Heart right ventricle (tissue), 16 donors: ENCODE results near the gene UBXN1. TPM values are rescaled to one million over a fixed set of nuclear protein-coding genes. Genes with fewer than 3 reads are reported as not detected.
A peak's percentile ranks its signal among the peaks of the same experiment; 100 is the strongest.
"Not testable (repeated sequence)": the region's sequence is repeated elsewhere in the genome, so short reads cannot be mapped to it uniquely, and the experiment has no call there.

Experiments used
- ATAC-seq, 8 donors: fragments of 200-7000 bp; cut with Tn5 transposase; one replicate each; pipeline ENCODE4 v1.9.1; 2020; ENCODE audit warnings: mild to moderate bottlenecking in 8 of 8, moderate library complexity in 8 of 8, moderate number of reproducible peaks in 1 of 8
- DNase-seq, 2 donors: peaks; one replicate each; pipeline ENCODE4 v3.0.0-alpha.2; 2020
- H3K27ac ChIP-seq, 10 donors: fragments of 200-600 bp; sonication (generic) in 2 of 10; one replicate each; pipeline versions ENCODE4 v1.5.0 to v1.8.0; 2020 to 2022; ENCODE audit warnings: mild to moderate bottlenecking in 3 of 10
- H3K27me3 ChIP-seq, 7 donors: fragments of 200-600 bp; one replicate each; pipeline ENCODE4 v1.8.0; 2021 to 2022; ENCODE audit warnings: mild to moderate bottlenecking in 2 of 7
- H3K36me3 ChIP-seq, 9 donors: fragments of 200-600 bp; sonication (generic) in 1 of 9; one replicate each; pipeline versions ENCODE4 v1.5.0 to v1.8.0; 2020 to 2022; ENCODE audit warnings: mild to moderate bottlenecking in 2 of 9
- H3K4me1 ChIP-seq, 9 donors: fragments of 200-600 bp; sonication (generic) in 1 of 9; one replicate each; pipeline versions ENCODE4 v1.5.0 to v1.8.0; 2020 to 2022; ENCODE audit warnings: mild to moderate bottlenecking in 4 of 9
- H3K4me3 ChIP-seq, 10 donors: fragments of 200-600 bp; sonication (generic) in 2 of 10; one replicate each; pipeline versions ENCODE4 v1.5.0 to v1.8.0; 2020 to 2022; ENCODE audit warnings: mild to moderate bottlenecking in 7 of 10, moderate library complexity in 2 of 10
- H3K9me3 ChIP-seq, 11 donors: fragments of 200-600 bp in 10 of 11; sonication (generic) in 2 of 11; one replicate each; pipeline versions ENCODE4 v1.5.0 to v1.8.0; 2013 to 2022; ENCODE audit warnings: mild to moderate bottlenecking in 2 of 11, control low read depth in 1 of 11, moderate library complexity in 1 of 11
- WGBS, 2 donors: extraction: QIAGEN DNeasy Blood & Tissue Kit; methylation state at CpG; one replicate each; pipeline ENCODE4 v1.1.7; 2013; ENCODE audit warnings: inconsistent platforms in 1 of 2; 5-methylcytosine and 5-hydroxymethylcytosine counted together
- intact Hi-C, 10 donors: fragments of 100-400 bp; cut with DNase I; formaldehyde crosslinking; loops; one replicate each; pipeline versions ENCODE4 v1.11.1 to v1.14.2; 2022
- polyA plus RNA-seq, 2 donors: library from polyadenylated mRNA; stranded (reverse); fragments of 200-250 nt; gene quantifications; one replicate each; pipeline ENCODE4 v1.2.3, GENCODE V29; 2013
- total RNA-seq, 10 donors: library from RNA; stranded (reverse); fragmentation: NEBNext Ultra II Directional in 3 of 10; extraction: Animal tissue kit (Norgen Biotek cat#: 25700) in 3 of 10; gene quantifications; one replicate each; pipeline versions ENCODE4 v1.2.1 to v1.2.4, GENCODE V29; 2021 to 2023
- TF ChIP-seq, protein P1 (sequence below), 9 donors: fragments of 200-600 bp; sonication (generic) in 2 of 9; IDR thresholded peaks; one replicate each; pipeline versions ENCODE4 v1.5.0 to v1.8.0; 2021 to 2022; ENCODE audit warnings: antibody characterized with exemption in 9 of 9, mild to moderate bottlenecking in 5 of 9, moderate library complexity in 1 of 9
- donor health status: Arrhythmogenic right ventricular cardiomyopathy.
- donor health status: ischemic (EF 13 %, LVEDD 7.1; RV severe dilation, severe dysfunction).
- donor health status: healthy with polysubstance abuse.
- donor health status: DM: no; HTN: yes; CAD: no.
- donor health status: DM: no; HTN: no; CAD: no.
- donor health status: ischemic (EF 25% LVEDD 6.9; RV normal size, moderate dysfunction).
- donor health status: ischemic (EF 25% LVEDD 5.7; RV mildly dilated, moderate dysfunction).
- donor health status: healthy.
- donor health status: DM: yes; HTN: yes; CAD: no.
- donor health status: Ischemic cardiomyopathy.
- donor health status: ischemic (EF 35%, LVEDD 5.7; RV mildly dilated, moderate dysfunction).
- donor health status: nonischemic (EF 11% LVEDD 7.7; RV severe dilation, severe dysfunction).
- donor health status: DM: yes; HTN: yes; CAD: no.
- donor health status: PGD.
- donor health status: ischemic (EF 29% LVEDD 5.4; RV normal size, mild dysfunction).
- donor health status: nonischemic (EF 23%, LVEDD 6.1; RV moderate dilation, normal function).

Gene UBXN1
- total and polyA plus RNA-seq, 12 donors: 57.8 to 175 (median 82.4) TPM

DNA sequence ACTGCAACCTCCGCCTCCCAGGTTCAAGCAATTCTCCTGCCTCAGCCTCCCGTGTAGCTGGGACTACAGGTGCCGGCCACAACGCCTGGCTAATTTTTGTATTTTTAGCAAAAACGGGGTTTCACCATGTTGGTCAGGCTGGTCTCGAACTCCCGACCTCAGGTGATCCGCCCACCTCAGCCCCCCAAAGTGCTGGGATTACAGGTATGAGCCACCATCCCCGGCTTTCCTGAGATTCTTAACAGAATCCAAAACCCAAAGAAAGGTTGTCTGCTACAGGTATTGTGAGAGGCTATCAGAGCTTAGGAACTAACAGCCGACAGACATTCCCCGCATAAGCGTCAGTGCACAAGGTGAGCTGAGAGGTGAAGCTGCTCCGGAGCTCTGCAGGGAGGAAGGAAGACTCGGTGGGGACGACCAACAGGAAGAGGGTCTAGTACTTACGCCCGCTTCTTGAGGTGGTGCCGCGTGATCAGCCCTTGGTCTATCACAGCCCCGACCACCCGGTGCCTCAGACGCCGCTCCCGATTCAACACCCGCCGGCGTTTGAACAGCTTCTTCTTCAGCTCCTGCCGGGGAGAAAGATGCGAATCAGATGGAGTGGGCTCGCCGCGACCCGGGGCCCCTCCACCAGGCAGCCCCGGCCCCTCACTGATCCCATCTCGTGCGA is 14.3 kb downstream of the UBXN1 start:
- TF ChIP-seq, protein P1, sequence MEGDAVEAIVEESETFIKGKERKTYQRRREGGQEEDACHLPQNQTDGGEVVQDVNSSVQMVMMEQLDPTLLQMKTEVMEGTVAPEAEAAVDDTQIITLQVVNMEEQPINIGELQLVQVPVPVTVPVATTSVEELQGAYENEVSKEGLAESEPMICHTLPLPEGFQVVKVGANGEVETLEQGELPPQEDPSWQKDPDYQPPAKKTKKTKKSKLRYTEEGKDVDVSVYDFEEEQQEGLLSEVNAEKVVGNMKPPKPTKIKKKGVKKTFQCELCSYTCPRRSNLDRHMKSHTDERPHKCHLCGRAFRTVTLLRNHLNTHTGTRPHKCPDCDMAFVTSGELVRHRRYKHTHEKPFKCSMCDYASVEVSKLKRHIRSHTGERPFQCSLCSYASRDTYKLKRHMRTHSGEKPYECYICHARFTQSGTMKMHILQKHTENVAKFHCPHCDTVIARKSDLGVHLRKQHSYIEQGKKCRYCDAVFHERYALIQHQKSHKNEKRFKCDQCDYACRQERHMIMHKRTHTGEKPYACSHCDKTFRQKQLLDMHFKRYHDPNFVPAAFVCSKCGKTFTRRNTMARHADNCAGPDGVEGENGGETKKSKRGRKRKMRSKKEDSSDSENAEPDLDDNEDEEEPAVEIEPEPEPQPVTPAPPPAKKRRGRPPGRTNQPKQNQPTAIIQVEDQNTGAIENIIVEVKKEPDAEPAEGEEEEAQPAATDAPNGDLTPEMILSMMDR (IDR thresholded peaks at IDR 0.05): no peak
- H3K9me3 ChIP-seq: no peaks in the 10 kb centered on the region
- WGBS, 2 donors: 3% methylated on average over 36 of the region's 36 CpGs
- H3K27ac ChIP-seq: peak overlapping the region; percentile 80 to 94 (median 91)
- no peak for DNase-seq
- intact Hi-C loops: loop anchor here in 2 of 10 donors (5.0 kb wide), 3 partner anchors 43 to 67 kb away; partner anchors contain the start of genes BSCL2 (in 1 of the 2), GNG3 (in 1 of the 2) and MTA2 (in 1 of the 2)
- H3K27me3 ChIP-seq: no peaks in the 10 kb centered on the region
- peaks cover 0 to 45% (median 10%) of the 10 kb centered on the region in 9 donors for H3K36me3 ChIP-seq
- peak; percentile 12 to 50 (median 28) for ATAC-seq
- H3K4me1 ChIP-seq: peaks cover 16 to 43% (median 31%) of the 10 kb centered on the region in 9 donors
- peak overlapping the region; percentile 59 to 95 (median 80) for H3K4me3 ChIP-seq

DNA sequence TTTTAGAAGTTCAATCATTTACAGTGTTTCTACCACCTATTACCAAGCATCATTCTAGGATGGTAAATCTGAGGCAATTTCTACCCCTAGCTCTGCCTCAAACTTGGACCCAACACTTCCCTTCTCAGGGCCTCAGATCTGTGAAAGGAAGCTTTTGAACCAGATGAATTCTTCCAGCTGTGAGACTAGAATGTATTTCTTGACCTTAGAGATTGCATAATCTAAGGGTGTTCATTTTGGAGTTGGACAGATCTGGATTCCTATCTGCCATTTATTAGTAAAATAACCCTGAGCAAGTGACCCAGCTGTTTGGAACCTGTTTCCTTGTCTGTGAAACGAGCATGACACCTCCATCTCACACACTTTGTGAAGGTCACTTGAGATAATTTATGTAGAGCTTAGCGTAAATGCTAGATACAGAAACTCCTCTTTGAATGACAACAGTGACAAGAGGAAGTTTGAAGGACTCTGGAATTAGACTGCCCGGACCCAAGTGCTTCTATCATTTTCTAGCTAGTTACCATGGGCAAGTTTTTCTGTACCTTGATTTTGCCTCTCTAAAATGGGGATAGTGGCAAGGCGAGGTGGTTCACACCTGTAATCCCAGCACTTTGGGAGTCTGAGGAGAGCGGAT is 22.0 kb downstream of the UBXN1 start:
- Histone ChIP-seq H3K27ac (no peak overlapping the region), H3K27me3 (no peaks in the 10 kb centered on the region), H3K36me3 (peaks cover 0 to 10% (median under 1%) of the 10 kb centered on the region in 9 donors), H3K9me3 (no peaks in the 10 kb centered on the region), H3K4me3 (no peak overlapping the region), H3K4me1 (peaks cover 0 to 12% (median 8%) of the 10 kb centered on the region in 9 donors)
- TF ChIP-seq, protein P1 (IDR thresholded peaks at IDR 0.05): no peak
- 43 to 57% methylated on average over 5 of the region's 5 CpGs for WGBS, 2 donors
- intact Hi-C loops: loop anchor here in 1 of 10 donors (5.0 kb wide), 1 partner anchor 1240 kb away; no protein-coding TSS in a partner anchor
- no peak for DNase-seq
- no peak for ATAC-seq

DNA sequence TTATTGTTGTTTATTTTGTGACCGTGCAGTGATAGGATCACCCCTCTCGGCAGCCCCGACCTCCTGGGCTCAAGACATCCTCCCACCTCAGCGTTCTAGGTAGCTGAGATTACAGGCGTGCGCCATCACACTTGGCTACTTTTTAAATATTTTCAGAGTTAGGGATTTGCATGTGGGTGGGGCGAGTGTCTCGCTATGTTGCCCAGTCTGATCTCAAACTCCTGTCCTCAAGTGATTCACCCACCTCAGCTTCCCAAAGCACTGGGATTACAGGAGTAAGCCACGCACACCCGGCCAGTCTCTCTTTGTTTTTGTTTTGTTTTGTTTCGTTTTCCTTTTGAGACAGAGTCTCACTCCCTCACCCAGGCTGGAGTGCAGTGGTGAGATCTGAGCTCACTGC is 24.6 kb downstream of the UBXN1 start:
- Histone ChIP-seq H3K4me1 (peaks cover 0 to 19% (median 15%) of the 10 kb centered on the region in 9 donors), H3K9me3 (no peaks in the 10 kb centered on the region), H3K27ac (no peak overlapping the region), H3K36me3 (peaks cover 0 to 14% (median 5%) of the 10 kb centered on the region in 9 donors), H3K27me3 (no peaks in the 10 kb centered on the region), H3K4me3 (no peak overlapping the region)
- intact Hi-C loops: loop anchor here in 1 of 10 donors (5.0 kb wide), 1 partner anchor 42 kb away; the partner anchor contains the start of genes EML3 and ROM1
- TF ChIP-seq, protein P1 (IDR thresholded peaks at IDR 0.05): no peak
- DNase-seq (no peak), ATAC-seq (no peak)
- WGBS, 2 donors: 87% methylated on average over 11 of the region's 11 CpGs

DNA sequence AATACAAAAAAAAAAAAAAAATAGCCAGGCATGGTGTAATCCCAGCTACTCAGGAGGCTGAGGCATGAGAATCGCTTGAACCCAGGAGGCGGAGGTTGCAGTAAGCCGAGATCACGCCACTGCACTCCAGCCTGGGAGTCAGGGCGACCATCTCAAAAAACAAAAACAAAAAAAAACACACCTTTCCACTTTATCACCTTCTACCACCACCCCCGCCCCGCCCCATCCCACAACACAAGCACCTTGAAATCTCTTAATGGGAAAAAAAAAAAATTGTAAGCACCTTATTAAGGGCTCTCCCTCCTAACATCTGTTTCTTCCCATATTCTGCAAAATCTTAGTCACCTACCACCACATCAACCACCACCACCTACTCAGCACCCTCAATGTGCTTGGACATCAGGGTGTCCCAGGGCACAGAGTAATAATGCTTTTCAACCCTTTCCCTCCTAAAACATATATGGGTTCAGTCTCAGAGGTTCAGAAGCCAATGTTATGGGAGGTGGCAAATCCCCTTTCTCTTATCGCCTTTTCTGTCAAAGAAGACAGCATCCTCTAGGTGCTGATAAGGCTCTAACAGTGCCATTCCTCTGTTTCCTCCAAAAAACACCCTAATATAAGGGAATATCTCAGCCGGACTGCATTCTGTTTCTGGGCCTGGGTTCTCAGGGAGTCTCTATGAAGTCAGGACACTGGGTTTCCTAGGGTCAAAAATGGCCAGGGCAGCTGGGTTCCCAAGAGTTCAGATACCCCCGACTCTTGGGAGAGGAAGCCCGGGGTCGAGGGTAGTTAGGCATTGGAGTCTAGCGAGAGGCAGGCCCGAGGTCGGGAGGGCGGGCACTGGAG is 26.5 kb downstream of the UBXN1 start:
- Histone ChIP-seq H3K9me3 (no peaks in the 10 kb centered on the region), H3K4me1 (peaks cover 0 to 21% (median 16%) of the 10 kb centered on the region in 9 donors), H3K4me3 (peak overlapping the region; percentile 70 to 100 (median 90)), H3K36me3 (peaks cover 0 to 33% (median 16%) of the 10 kb centered on the region in 9 donors), H3K27me3 (no peaks in the 10 kb centered on the region), H3K27ac (peak overlapping the region; percentile 80 to 98 (median 93))
- DNase-seq (no peak), ATAC-seq (peak in 2 of 8 donors; percentile 3 to 9)
- TF ChIP-seq, protein P1 (IDR thresholded peaks at IDR 0.05): no peak
- intact Hi-C loops: loop anchor here in 1 of 10 donors (5.0 kb wide), 1 partner anchor 40 kb away; the partner anchor contains the start of genes EML3 and ROM1
- WGBS, 2 donors: 37 to 40% methylated on average over 16 of the region's 16 CpGs

DNA sequence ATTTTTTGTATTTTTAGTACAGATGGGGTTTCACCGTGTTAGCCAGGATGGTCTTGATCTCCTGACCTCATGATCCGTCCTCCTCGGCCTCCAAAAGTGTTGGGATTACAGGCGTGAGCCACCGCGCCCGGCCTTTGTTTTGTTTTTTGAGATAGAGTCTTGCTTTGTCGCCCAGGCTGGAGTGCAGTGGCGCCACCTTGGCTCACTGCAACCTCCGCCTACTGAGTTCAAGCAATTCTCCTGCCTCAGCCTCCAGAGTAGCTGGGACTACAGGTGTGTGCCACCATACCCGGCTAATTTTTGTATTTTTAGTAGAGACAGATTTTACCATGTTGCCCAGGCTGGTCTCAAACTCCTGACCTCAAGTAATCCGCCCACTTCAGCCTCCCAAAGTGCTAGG is 28.6 kb downstream of the UBXN1 start:
- Histone ChIP-seq H3K4me1 (peaks cover 8 to 35% (median 29%) of the 10 kb centered on the region in 9 donors), H3K36me3 (peaks cover 0 to 36% (median 17%) of the 10 kb centered on the region in 9 donors)
- 94 to 95% methylated on average over 12 of the region's 12 CpGs for WGBS, 2 donors
- not testable (repeated sequence) for H3K27ac ChIP-seq, H3K4me3 ChIP-seq, DNase-seq, ATAC-seq, H3K9me3 ChIP-seq, H3K27me3 ChIP-seq
- intact Hi-C loops: loop anchor here in 1 of 10 donors (5.0 kb wide), 1 partner anchor 38 kb away; the partner anchor contains the start of genes EML3 and ROM1
